ENCODE data around the gene TMEM151B. TPM values are rescaled to one million over a fixed set of nuclear protein-coding genes. Genes with fewer than 3 reads are reported as not detected.
"Not testable (repeated sequence)": the region's sequence is repeated elsewhere in the genome, so short reads cannot be mapped to it uniquely, and the experiment has no call there.

Gene TMEM151B
- total RNA-seq, 4 donors from 2014 or later = 0.10 to 0.15 TPM; not detected in 2

- Histone ChIP-seq H3K9me3 (no peaks in the 10 kb centered on the region), H3K4me1 (peaks cover 62% of the 10 kb centered on the region), H3K36me3 (peaks cover 37% of the 10 kb centered on the region), H3K27ac (no peak overlapping the region), H3K4me3 (no peak overlapping the region), H3K27me3 (no peaks in the 10 kb centered on the region)
- 80% methylated on average over 5 of the region's 5 CpGs for WGBS
- DNase-seq (ENCODE audit: low spot score in 2 of 2) = no peak
- TF ChIP-seq POLR2A (IDR thresholded peaks at IDR 0.05) = no peak
- no peak for TF ChIP-seq CTCF (IDR thresholded peaks at IDR 0.05)
- TF ChIP-seq POLR2AphosphoS5 (IDR thresholded peaks at IDR 0.05) = no peak
- no peak for TF ChIP-seq EP300 (IDR thresholded peaks at IDR 0.05)
Measured at GRCh38 chr6:44228836-44229235, 41.4 kb upstream of the TMEM151B start.

GRCh38 chr6:44229376-44230033 is 40.7 kb upstream of the TMEM151B start:
- no peak for TF ChIP-seq POLR2A (IDR thresholded peaks at IDR 0.05)
- no peak for TF ChIP-seq POLR2AphosphoS5 (IDR thresholded peaks at IDR 0.05)
- TF ChIP-seq CTCF (IDR thresholded peaks at IDR 0.05) = no peak
- TF ChIP-seq EP300 (IDR thresholded peaks at IDR 0.05) = no peak
- 86% methylated on average over 11 of the region's 11 CpGs for WGBS
- Histone ChIP-seq H3K27ac (no peak overlapping the region), H3K27me3 (no peaks in the 10 kb centered on the region), H3K36me3 (peaks cover 37% of the 10 kb centered on the region), H3K4me1 (peaks cover 62% of the 10 kb centered on the region), H3K9me3 (no peaks in the 10 kb centered on the region), H3K4me3 (no peak overlapping the region)
- DNase-seq (ENCODE audit: low spot score in 2 of 2) = no peak

GRCh38 chr6:44230034-44230675 is 40.1 kb upstream of the TMEM151B start:
- H3K27ac ChIP-seq = no peak overlapping the region
- no peak for TF ChIP-seq EP300 (IDR thresholded peaks at IDR 0.05)
- no peak for TF ChIP-seq POLR2AphosphoS5 (IDR thresholded peaks at IDR 0.05)
- TF ChIP-seq CTCF (IDR thresholded peaks at IDR 0.05) = no peak
- TF ChIP-seq POLR2A (IDR thresholded peaks at IDR 0.05) = no peak

GRCh38 chr6:44231426-44231825 is 38.8 kb upstream of the TMEM151B start:
- H3K36me3 ChIP-seq = peaks cover 37% of the 10 kb centered on the region
- H3K4me1 ChIP-seq = peaks cover 62% of the 10 kb centered on the region
- H3K9me3 ChIP-seq; DNase-seq (ENCODE audit: low spot score in 2 of 2); H3K4me3 ChIP-seq; H3K27me3 ChIP-seq; H3K27ac ChIP-seq: not testable (repeated sequence)
- WGBS = 88% methylated on average over 8 of the region's 9 CpGs

More at GRCh38 chr6:44230034-44230675, 40.1 kb upstream of the TMEM151B start:
- Histone ChIP-seq H3K4me3 (no peak overlapping the region), H3K4me1 (peaks cover 62% of the 10 kb centered on the region), H3K36me3 (peaks cover 37% of the 10 kb centered on the region), H3K9me3 (no peaks in the 10 kb centered on the region), H3K27me3 (no peaks in the 10 kb centered on the region)
- WGBS = 90% methylated on average over 2 of the region's 10 CpGs
- no peak for DNase-seq (ENCODE audit: low spot score in 2 of 2)

GRCh38 chr6:44232676-44233566 is 37.3 kb upstream of the TMEM151B start:
- H3K36me3 ChIP-seq = peaks cover 37% of the 10 kb centered on the region
- WGBS = 83% methylated on average over 14 of the region's 16 CpGs
- peaks cover 60% of the 10 kb centered on the region for H3K4me1 ChIP-seq
- H3K27ac ChIP-seq = peak overlapping the region; percentile 61
- no peak for TF ChIP-seq CTCF (IDR thresholded peaks at IDR 0.05)
- TF ChIP-seq POLR2A (IDR thresholded peaks at IDR 0.05) = no peak
- TF ChIP-seq POLR2AphosphoS5 (IDR thresholded peaks at IDR 0.05) = no peak
- no peak for TF ChIP-seq EP300 (IDR thresholded peaks at IDR 0.05)
- H3K9me3 ChIP-seq = no peaks in the 10 kb centered on the region
- H3K4me3 ChIP-seq = no peak overlapping the region
- no peaks in the 10 kb centered on the region for H3K27me3 ChIP-seq
- no peak for DNase-seq (ENCODE audit: low spot score in 2 of 2)
